Measurements from ENCODE around the gene FNDC11.
"Not testable (repeated sequence)": the region's sequence is repeated elsewhere in the genome, so short reads cannot be mapped to it uniquely, and the experiment has no call there.

FNDC11 gene, protein sequence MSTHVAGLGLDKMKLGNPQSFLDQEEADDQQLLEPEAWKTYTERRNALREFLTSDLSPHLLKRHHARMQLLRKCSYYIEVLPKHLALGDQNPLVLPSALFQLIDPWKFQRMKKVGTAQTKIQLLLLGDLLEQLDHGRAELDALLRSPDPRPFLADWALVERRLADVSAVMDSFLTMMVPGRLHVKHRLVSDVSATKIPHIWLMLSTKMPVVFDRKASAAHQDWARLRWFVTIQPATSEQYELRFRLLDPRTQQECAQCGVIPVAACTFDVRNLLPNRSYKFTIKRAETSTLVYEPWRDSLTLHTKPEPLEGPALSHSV

DNA sequence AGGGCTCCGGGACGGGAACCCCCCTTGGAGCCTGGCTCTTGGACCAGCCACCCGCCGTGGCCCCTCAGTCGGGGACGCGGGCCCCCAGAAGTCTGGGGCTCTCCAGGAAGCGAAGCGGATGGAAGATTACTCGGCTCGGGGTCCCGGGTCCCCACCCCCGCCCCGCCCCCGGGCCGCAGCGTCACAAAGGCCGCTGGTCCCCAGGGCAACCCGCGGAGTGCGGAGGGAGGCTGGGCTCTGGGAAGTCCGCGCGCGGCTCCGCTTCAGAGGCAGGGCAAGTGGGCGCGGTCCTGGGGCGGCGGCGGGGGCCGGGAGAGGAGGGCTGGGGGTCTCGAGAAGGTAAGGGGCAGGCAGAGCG, at the start of gene FNDC11:
FNDC11 (plus strand) TSS at position 227 of the 358 bp plus-strand sequence. CDS start 1,505 bp downstream, outside the sequence.
- peak; percentile 61 to 63 for DNase-seq

DNA sequence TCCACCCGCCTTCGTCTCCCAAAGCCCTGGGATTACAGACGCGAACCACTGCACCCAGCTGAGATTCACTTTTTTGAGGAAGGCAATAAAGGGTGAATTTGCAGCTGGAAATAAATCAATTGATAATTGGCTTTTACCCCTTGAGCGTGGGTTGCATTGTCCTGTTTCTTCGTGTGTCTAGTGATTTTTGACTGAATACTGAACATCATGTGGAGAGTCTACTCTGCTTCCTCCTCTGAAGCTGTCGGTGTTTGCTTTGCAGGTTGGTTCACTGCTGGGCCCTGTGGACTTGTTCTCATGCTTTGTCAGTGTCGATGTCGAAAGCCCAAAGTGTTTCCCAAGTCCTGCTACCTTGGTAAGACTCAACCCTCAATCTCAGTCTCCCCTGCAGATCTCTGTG, 49.3 kb upstream of the FNDC11 start:
- DNase-seq, result no peak

DNA sequence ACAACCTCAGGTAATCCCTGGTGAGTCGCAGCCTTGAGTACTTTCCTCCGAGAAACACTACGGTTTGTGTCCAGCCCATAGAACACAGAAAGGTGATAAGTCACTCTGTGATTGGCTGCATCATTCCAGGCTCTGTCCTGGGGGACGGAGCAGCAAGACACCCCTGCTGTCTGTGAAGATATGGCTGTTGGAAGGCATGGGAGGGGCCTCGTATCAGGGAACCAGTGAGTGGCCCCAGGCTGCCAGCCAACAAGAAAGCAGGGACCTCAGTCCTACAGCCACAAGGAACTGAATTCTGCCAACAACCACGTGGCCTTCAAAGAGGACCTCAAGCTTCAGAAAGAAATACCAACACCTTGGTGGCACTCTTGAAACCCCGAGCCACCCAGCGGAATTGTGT, 48.7 kb upstream of the FNDC11 start:
- DNase-seq, result no peak

DNA sequence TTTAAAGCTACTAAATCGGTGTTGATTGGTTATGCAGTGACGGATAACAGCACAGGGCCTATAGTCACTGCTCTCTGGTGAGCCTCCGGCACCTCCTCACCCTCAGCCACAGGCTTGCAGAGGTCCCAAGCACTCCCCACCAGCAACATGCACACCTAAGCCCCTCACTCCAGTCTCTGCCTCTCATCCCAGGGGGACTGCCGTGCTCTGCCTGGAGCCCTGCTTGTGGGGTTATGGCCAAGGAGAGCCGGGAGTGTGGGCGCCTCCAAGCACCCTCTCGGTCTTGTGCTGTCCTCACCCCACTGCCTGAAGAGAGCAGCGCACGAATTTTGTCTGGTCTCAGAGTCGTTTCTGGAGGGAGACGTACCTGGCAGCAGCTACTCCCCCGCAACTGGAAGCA, 48.2 kb upstream of the FNDC11 start:
- no peak for DNase-seq

DNA sequence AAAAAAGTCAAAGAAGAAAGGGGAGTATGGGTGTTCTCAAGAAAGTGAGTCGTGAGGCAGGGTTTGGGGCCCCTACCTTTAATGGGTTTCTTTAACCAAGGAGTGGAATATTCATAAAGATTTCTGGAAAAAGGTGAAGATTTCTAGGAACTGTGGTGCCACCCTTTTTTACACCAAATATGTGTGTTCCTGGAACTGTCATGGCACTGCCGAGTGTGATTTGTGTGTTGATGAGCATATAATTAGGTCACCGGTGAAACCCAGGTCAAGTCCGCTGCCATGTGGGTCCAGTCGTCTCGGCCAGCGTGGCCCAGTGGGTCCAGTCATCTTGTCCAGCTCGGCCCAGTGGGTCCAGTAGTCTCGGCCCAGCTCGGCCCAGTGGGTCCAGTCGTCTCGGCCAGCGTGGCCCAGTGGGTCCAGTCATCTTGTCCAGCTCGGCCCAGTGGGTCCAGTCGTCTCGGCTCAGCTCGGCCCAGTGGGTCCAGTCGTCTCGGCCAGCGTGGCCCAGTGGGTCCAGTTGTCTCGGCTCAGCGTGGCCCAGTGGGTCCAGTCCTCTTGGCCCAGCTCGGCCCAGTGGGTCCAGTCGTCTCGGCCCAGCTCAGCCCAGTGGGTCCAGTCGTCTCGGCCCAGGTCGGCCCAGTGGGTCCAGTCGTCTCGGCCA, 46.7 kb upstream of the FNDC11 start:
- DNase-seq, result no peak

DNA sequence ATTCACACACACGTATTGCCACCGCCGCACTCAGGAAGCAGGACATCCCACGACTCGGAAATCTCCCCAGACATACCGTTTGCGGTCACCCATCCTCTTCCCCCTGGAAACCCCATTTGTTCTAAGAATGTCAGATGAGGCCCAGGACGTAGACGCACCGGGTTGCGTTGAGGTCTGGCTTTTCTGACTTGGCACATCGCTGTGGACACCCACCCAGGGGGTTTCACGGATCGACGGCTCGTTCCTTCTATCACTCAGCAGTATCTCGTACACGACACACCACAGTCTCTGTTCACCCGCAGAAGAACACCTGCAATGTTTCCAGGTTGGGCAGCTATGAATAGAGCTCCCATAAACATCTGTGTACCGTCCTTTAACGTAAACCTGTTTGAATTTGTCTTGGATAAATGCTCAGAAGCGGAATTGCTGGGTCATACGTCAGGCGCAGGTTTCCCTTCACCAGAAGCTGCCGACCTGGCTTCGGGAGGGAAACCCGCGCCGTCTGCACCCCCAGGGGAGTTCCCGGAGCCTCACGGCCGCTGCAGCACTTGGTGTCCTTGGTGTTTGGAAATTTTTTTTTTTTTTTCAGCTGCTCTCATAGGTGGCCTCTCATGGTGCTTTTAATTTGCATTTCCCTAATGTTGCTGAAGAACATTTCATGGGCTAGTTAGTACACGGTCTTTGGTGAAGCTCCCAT, 45.7 kb upstream of the FNDC11 start:
- no peak for DNase-seq

DNA sequence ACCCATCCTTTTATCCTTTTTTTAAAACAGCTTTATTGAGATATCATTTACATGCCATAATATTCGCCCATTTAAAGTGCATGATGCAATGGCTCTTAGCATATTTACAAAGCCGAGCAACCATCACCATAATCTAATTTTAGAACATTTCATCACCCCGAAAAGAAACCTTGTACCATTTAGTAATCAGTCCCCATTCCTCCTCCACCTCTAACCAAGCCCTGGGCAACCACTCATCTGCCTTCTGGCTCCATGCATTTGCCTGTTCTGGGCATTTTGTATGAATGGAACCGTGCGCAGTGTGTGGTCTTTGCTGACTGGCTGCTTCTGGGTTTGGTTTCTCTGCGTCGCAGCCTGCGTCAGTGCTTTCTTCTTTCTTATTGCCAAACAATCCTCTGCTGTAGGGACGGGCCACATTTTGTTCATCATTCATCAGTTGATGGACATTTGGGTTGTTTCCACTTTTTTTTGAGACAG, 44.8 kb upstream of the FNDC11 start:
- DNase-seq, result no peak

DNA sequence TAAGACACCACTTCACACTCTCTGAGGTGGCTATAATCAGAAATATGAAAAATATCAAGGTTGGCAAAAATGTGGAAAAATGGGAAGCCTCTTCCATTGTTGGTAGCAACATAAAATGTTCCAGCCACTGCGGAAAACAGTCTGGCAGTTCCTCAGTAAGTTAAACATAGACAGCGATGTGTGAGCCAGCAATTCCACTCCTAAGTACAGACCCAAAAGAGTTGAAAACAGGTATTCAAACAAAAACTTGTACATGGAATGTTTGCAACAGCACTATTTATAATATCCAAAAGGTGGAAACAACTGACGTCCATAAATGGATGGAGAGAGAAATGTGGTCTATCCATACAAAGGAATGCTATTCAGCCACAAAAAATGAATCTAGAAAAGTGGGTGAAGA, 40.8 kb upstream of the FNDC11 start:
- DNase-seq, result no peak

DNA sequence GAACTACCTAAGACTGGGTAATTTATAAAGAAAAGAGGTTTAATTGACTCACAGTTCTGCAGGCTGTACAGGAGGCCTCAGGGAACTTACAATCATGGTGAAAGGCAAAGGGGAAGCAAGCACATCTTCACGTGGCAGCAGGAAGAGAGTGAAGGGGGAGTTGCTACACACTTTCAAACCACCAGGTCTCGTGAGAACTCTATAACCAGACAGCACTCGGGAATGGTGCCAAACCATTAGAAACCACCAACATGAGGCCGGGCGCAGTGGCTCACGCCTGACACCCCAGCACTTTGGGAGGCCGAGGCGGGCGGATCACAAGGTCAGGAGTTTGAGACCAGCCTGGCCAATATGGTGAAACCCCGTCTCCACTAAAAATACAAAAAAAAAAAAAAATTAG, 39.4 kb upstream of the FNDC11 start:
- not testable (repeated sequence) for DNase-seq

DNA sequence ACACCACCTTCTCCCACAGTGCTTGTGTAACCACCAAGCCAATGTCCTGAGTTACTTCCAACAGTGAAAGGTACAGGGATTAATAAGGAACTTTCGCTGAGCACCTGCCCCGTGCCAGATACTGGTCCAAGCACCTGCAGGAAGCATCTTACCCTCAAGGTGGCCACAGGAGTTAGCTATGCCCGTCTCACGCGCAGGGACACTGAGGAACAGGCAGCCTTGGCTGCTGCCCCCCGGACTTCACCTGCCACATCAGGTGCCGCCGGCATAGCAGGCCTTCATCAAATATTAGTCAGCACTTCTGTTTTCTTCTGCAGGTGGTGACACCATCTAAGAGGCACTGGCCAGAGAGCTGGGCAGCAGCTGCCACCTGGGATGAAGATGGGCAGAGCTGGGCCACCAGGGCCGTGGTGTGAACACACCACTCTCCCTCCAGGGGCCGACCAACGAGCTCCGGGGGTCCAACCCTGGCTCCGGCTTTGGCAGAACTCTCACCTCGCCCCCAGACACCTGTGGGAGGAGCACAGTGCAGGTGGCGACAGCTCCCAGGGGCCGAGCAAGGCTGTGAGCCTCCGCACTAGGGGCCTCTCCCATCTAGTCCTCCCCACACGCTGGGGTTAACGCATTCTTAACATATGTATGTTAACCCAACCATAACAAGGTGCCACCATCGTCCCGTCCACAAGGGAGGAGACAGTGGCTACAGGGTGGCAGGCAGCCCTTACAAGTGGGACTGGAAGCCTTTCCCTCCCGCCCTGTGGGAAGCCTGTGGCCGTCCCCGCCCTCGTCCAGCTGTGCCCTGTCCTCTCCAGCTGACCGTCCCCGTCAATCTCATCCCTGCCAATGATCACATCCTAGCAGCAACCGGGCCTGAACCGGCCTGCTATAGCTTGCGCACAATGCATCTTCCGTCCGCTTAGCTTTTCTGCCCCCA, 36.3 kb upstream of the FNDC11 start:
- DNase-seq, result no peak

DNA sequence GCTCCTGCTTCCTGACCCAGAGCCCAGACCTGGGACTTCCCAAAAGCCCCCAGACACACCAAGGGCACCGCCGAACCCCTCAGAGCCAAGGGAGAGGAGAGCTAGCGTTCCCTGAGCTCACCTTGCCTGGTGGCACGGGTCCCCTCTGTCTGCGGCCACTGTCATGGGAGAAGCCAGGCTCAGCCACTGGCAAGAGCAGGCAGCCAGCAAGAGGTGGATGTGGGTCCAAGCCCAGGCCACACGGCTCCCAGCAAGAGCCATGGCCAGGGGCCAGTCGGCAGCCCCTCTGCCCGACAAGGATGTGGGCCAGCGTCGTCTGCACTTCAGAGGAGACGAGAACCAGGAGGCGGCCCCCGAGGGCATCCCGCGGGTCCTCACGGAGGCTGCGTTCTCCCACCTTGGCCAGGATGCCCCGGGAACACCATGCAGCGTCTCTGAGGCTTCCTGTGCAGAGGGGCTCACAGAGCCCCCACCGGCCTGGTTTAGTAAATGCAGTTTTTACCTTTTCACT, 35.6 kb upstream of the FNDC11 start:
- DNase-seq, result no peak

DNA sequence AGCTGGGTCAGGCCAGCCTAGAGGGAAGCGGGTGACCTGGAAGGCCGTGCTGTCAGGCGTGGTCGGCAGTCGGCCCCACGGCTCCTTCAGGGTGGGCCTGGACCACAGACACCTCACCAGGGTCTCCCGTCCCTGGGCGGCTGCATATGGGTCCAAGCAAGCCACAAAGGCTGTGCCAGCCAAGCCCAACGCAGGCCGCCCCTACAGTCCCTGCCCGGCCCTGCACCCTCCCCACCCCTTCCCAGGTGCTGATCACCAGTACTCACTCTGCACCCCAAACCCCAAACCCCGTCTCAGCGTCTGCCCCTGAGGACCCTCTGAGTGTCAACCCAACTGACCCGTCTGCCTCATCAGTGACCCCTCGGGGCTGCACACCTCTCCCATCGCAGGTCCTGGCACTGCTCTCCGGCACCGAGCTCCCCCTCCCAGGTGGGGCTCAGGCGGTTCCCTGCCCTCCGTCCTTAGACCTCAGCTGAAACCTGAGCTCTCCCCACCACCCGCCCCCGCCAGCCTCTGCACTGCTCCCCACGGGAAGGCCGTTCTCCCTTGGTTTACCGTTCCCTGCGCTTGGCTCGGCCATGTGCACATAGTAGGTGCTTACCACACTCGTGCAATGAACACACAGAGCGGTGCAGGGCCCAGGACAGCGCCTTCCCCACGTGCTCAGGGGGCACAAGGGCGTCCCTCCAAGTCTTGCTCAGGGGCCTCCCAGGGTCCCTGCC, 34.9 kb upstream of the FNDC11 start:
- DNase-seq, result no peak

DNA sequence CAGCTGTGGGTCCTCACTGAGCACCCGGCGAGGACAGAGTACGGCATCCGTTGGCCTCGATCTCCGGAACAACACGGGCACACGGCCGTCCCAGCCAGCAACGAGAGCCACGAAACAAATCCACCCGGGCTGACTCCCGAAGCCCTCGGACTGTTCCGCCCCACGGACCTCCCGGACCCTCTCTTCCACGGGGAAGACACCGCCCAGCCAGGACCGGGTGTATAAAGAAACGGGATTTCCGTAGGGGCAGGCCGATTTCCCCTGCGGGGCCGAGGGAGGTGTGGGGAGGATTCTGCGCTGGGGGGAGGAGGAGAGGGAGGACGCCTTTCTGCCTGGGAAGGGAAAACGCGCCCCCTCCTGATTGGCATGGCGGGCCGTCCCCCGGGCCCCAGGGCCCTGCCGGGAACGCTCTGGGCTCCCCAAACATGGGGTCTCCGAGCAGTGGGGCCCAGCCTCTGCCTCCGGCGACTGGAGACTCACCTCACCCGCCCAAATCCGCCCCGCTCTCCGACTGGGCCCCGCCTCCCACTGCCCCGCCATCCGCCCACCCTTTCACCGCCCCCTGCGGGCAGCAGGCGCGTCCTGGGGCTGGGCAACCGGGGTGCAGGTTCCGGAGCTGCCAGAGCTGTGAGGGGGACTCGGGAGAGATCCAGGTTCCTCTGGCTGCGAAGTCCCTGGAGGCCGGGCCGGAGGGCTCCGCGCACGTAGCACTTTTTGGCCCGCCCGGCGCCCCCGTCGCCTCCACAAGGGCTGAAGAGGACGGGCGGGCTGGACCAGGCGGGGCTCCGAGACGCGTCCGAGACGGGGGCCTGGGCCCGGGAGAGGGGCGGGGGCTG, 34.1 kb upstream of the FNDC11 start:
- DNase-seq, result peak; percentile 63 to 75

DNA sequence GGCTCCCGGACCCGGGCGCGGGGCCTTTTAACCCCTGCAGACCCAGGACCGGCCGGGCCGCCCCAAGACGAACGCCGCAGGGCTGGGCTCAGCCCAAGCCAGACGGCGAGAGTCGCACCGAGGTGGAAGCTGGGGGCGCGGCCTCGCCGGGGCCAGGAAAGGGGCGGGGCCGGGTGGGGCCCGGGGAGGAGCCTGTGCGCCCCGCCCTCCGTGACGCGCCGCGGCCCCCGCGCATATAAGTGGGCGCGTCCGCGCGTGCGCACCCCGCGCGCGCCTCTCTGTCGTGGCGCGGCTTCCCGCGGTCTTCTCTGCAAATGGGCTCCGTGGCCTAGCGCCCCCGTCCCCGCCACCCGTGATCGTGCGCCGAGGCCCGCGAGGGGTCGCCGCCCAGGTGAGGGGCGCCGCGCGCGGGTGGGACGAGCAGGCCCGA, 33.4 kb upstream of the FNDC11 start, which contains the start of gene PPDPF:
PPDPF (plus strand) TSS at position 262 of the 430 bp plus-strand sequence. CDS start 544 bp downstream, outside the sequence.
- DNase-seq, result peak; percentile 80 to 85

DNA sequence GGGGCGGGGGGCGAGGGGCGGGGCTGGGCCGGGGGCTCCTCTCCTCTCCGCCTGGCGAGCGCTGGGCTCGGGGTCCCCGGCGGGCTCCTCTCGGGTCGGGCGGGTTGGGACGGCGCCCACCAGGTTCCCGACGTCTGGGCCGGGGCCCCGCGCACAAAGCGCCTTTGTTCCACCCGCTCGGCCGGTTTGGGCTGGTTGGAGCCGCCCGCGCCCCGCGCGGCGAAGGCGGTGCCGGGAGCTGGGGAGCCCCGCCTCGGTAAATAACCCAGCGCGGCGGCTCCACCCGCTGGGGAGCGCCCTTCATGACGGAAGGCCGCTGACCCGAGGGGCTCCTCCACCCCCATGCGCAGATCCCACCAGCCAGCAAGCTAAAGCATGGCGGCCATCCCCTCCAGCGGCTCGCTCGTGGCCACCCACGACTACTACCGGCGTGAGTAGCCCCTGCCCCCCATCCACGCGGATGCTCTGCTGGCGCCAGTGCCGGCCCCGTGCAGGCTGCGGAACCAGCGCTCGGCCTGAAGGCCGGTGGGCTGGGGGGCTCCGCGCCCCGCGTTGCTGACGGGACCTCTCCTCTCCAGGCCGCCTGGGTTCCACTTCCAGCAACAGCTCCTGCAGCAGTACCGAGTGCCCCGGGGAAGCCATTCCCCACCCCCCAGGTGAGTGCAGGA, 32.9 kb upstream of the FNDC11 start:
- peak; percentile 35 to 62 for DNase-seq

DNA sequence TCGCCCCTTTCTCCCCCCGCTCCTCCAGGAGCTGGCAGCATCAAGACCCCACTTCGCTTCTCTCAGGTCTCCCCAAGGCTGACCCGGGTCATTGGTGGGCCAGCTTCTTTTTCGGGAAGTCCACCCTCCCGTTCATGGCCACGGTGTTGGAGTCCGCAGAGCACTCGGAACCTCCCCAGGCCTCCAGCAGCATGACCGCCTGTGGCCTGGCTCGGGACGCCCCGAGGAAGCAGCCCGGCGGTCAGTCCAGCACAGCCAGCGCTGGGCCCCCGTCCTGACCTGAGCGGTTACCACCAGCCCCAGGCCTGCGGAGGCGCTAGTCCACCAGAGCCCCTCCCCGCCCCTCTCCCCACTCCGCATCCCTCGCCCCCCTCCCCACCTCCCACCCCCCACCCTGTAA, 32.4 kb upstream of the FNDC11 start:
- no peak for DNase-seq

DNA sequence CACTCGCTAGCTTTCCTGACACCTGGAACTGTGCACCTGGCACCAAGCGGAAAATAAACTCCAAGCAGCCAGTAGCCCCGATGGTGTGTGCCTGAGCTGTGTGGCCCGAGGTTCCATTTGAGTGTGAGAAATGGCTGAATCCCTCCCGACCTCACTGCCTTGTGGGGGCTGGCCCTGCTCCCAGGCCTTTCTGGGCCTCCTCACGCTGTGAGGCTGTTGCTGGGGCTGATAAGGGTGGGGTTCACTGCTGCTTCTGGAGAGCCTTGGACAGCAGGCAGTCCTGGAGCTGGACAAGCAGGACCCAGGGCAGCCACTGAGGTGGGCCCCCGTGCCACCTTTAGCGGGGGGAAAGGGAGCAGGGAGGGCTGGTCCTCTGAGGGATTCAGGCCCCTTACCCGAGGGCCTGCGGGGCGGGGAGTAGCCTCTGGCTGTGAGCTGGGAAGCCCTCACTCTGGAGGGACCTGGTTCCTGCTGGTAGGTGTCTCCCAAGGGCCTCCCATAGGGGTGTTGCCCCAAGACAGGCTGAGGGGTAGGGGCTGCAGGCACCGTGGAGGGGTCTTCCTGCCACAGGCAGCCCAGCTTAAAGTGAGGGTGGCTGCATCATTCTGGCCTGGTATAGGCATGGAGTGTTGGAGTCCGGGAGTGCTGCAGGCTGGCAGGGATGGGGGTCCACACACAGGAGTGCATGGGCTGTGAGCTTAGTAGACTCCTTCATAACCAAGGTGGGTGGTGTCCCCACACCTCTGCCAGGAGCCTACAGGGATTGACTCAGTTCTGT, 31.7 kb upstream of the FNDC11 start:
- no peak for DNase-seq

DNA sequence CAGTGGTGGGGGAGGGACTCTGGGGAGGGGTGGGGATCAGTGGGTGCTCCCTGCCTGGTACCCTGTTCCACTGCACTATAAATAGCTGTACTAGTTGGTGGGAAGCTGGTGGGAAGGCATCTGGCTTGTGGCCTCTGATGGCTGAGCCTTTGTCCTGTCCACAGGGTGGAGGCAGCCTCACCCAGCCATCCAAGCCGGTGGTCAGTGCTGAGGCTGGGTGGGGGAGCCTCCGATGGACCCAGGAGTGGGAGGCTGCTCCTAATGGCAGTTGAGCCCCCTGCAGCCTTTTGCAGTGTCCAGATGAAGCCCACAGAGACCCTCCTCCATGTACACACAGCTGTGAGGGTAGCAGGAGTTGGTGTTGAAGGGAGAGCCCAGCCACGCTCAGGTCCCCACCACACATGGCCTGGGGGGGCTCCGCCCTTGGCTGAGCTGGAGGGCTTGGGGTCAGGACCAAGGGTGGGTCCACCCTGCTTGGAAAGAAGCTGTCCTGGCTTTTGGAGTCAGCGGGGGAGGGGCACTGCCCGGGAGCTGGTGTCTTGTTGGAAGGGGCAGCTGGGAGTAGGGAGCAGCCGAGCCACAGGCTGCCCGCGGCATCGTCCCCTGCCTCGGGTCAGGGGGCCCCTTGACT, 30.9 kb upstream of the FNDC11 start:
- no peak for DNase-seq

DNA sequence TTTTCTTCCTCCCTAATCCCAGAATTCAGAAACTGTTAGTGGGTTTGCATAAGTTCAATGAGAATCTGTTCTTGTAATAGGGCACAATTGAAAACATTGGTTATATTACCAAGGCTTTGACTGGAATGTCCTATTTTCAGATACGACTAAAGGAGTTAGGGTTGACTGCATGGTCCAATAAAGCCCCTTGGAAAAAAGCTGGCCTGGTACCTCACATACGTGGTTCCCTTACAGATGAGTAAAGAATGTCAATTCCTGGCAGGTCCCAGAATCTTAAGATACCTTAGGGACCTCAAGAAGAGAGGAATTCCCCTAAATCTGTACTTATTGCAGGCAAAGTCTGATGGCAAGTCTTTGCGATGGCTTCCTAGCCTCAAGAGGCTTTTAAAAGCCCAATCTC, 28.8 kb upstream of the FNDC11 start:
- no peak for DNase-seq

Data from CD4-positive, alpha-beta T cell treated with Interleukin-4 for 1 hour (primary cell).